IMR-90 (cell line): ENCODE measurements around the gene RGS9. TPM values are rescaled to one million over a fixed set of nuclear protein-coding genes. Genes with fewer than 3 reads are reported as not detected.
A peak's percentile ranks its signal among the peaks of the same experiment; 100 is the strongest.

Source experiments
- ATAC-seq: fragments of 200-7000 bp; cut with Tn5 transposase; 2 replicates; pipeline ENCODE4 v1.9.1; 2020; ENCODE audit warnings: low read depth, mild to moderate bottlenecking, moderate library complexity
- BruUV-seq: library from RNA; stranded (reverse); fragments of 400-500 nt; replicated peaks from 2 replicates; lab custom pipeline; 2021; lab: Mats Ljungman, UMichigan
- CTCF ChIA-PET: fragments of 300-600 bp; formaldehyde crosslinking; extraction: SDS; loops from one replicate; lab custom pipeline; 2021; ENCODE audit warnings: antibody characterized with exemption; lab: Yijun Ruan, JAX
- POLR2A ChIA-PET: fragments of 300-600 bp; sonication (Branson Sonifier 250); formaldehyde crosslinking; loops from one replicate; lab custom pipeline; 2022; ENCODE audit warnings: antibody characterized with exemption; ENCODE audit not compliant: unreplicated experiment; lab: Charles Lee
- DNase-seq: peaks from one replicate; pipeline ENCODE4 v3.0.0; 2013
- H2AFZ ChIP-seq: replicated peaks from 2 replicates; pipeline ENCODE3; 2013; ENCODE audit warnings: low read length, mild to moderate bottlenecking; ENCODE audit not compliant: poor library complexity
- H2AK5ac ChIP-seq: 2 replicates; pipeline ENCODE4 v1.6.1; 2013; ENCODE audit warnings: low read depth, low read length, inconsistent platforms
- H2AK9ac ChIP-seq: replicated peaks from 2 replicates; pipeline ENCODE3; 2013; ENCODE audit warnings: mild to moderate bottlenecking, low read depth, low read length, moderate library complexity; ENCODE audit not compliant: poor library complexity
- H2BK120ac ChIP-seq: 2 replicates; pipeline ENCODE4 v1.6.1; 2013; ENCODE audit warnings: low read depth, low read length, inconsistent platforms
- H2BK15ac ChIP-seq: 3 replicates; pipeline ENCODE4 v1.6.1; 2013; ENCODE audit warnings: low read depth, low read length, inconsistent platforms
- H2BK20ac ChIP-seq: 2 replicates; pipeline ENCODE4 v1.6.1; 2013; ENCODE audit warnings: low read depth, mild to moderate bottlenecking, inconsistent platforms, low read length, moderate library complexity
- H2BK5ac ChIP-seq: 2 replicates; pipeline ENCODE4 v1.6.1; 2013; ENCODE audit warnings: mild to moderate bottlenecking, low read depth, low read length, inconsistent platforms; ENCODE audit not compliant: poor library complexity, severe bottlenecking
- H3K14ac ChIP-seq: replicated peaks from 2 replicates; pipeline ENCODE4 v1.6.1; 2013; ENCODE audit warnings: low read depth, low read length, inconsistent platforms
- H3K18ac ChIP-seq: 2 replicates; pipeline ENCODE4 v1.6.1; 2013; ENCODE audit warnings: low read depth, low read length, control low read depth
- H3K23ac ChIP-seq: 2 replicates; pipeline ENCODE4 v1.6.1; 2013; ENCODE audit warnings: low read depth, low read length, inconsistent platforms
- H3K27ac ChIP-seq: 2 replicates; pipeline ENCODE4 v1.5.1; 2013; ENCODE audit warnings: mild to moderate bottlenecking, control low read depth, low read length; ENCODE audit not compliant: insufficient read depth
- H3K27me3 ChIP-seq: 2 replicates; pipeline ENCODE4 v1.6.1; 2013; ENCODE audit warnings: low read length; ENCODE audit not compliant: control insufficient read depth, insufficient read depth
- H3K36me3 ChIP-seq: 2 replicates; pipeline ENCODE4 v1.6.1; 2013; ENCODE audit warnings: low read length, mixed read lengths; ENCODE audit not compliant: control insufficient read depth, insufficient read depth
- H3K4ac ChIP-seq: 2 replicates; pipeline ENCODE4 v1.6.1; 2013; ENCODE audit warnings: low read depth, low read length, inconsistent platforms
- H3K4me1 ChIP-seq: 2 replicates; pipeline ENCODE4 v1.6.1; 2013; ENCODE audit warnings: low read length, mixed read lengths; ENCODE audit not compliant: control insufficient read depth, insufficient read depth
- H3K4me2 ChIP-seq: 2 replicates; pipeline ENCODE4 v1.6.1; 2013; ENCODE audit warnings: low read depth, mild to moderate bottlenecking, control low read depth, low read length, moderate library complexity
- H3K4me3 ChIP-seq: 2 replicates; pipeline ENCODE4 v1.5.1; 2013; ENCODE audit warnings: low read depth, mild to moderate bottlenecking, control low read depth, low read length, moderate library complexity; ENCODE audit not compliant: insufficient read depth
- H3K56ac ChIP-seq: 2 replicates; pipeline ENCODE4 v1.6.1; 2013; ENCODE audit warnings: low read length, inconsistent platforms; ENCODE audit not compliant: insufficient read depth; ENCODE audit errors: extremely low read depth
- H3K79me1 ChIP-seq, 2 experiments: 2 replicates each; pipeline ENCODE4 v1.6.1; 2013; ENCODE audit warnings: low read length in 2 of 2, inconsistent platforms in 1 of 2, low read depth in 1 of 2
- H3K9ac ChIP-seq: 2 replicates; pipeline ENCODE4 v1.6.1; 2013; ENCODE audit warnings: low read depth, low read length, control low read depth
- H3K9me1 ChIP-seq: 2 replicates; pipeline ENCODE4 v1.6.1; 2013; ENCODE audit warnings: low read length, inconsistent platforms; ENCODE audit not compliant: insufficient read depth
- H3K9me3 ChIP-seq: 2 replicates; pipeline ENCODE4 v1.6.1; 2013; ENCODE audit warnings: low read length; ENCODE audit not compliant: control insufficient read depth, insufficient read depth
- H4K20me1 ChIP-seq: 2 replicates; pipeline ENCODE4 v1.6.1; 2013; ENCODE audit warnings: low read length, inconsistent platforms; ENCODE audit not compliant: insufficient read depth
- H4K5ac ChIP-seq: 2 replicates; pipeline ENCODE4 v1.6.1; 2013; ENCODE audit warnings: mild to moderate bottlenecking, low read depth, low read length, control low read depth
- H4K8ac ChIP-seq, 2 experiments: 2 replicates each; pipeline ENCODE4 v1.6.1; 2013; ENCODE audit warnings: low read depth in 2 of 2, low read length in 2 of 2, control low read depth in 1 of 2, inconsistent platforms in 1 of 2
- H4K91ac ChIP-seq: 2 replicates; pipeline ENCODE4 v1.6.1; 2013; ENCODE audit warnings: low read depth, low read length, inconsistent platforms; ENCODE audit not compliant: insufficient read depth
- RFX5 ChIP-seq: IDR thresholded peaks from 2 replicates; pipeline ENCODE4 v1.8.0; 2012; ENCODE audit warnings: low read depth, mild to moderate bottlenecking, low read length, moderate library complexity
- WGBS, 2 experiments: methylation state at CpG; one replicate each; pipeline versions ENCODE4 v1.1.5 to v1.1.7; 2013; ENCODE audit warnings: missing lambda C conversion rate in 2 of 2; ENCODE audit not compliant: insufficient read length in 1 of 2; ENCODE audit errors: extremely low coverage in 2 of 2; 5-methylcytosine and 5-hydroxymethylcytosine counted together
- dilution Hi-C: fragments of 300-500 bp; cut with HindIII; formaldehyde crosslinking; loops from one replicate; pipeline ENCODE4 v1.14.3; 2018; ENCODE audit warnings: low sequenced_read_pairs; ENCODE audit not compliant: unreplicated experiment
- in situ Hi-C: fragments of 300-500 bp; cut with MboI; formaldehyde crosslinking; loops from 3 replicates; pipeline ENCODE4 v1.14.3; 2019; ENCODE audit warnings: low sequenced_read_pairs, inconsistent platforms, mixed read lengths
- intact Hi-C: fragments of 100-400 bp; cut with micrococcal nuclease; formaldehyde crosslinking; loops from 2 replicates; pipeline ENCODE4 v1.10.0; 2022
- polyA plus RNA-seq, 3 experiments: library from polyadenylated mRNA; depleted of rRNA; stranded (reverse); fragments of >200 nt; gene quantifications; 2 replicates each; pipeline ENCODE4 v1.2.3, GENCODE V29; 2012; ENCODE audit warnings: low replicate concordance in 1 of 3
- total RNA-seq: library from RNA; depleted of rRNA; stranded (reverse); fragments of >200 nt; gene quantifications from 2 replicates; pipeline ENCODE4 v1.2.3, GENCODE V29; 2012

Gene RGS9
- total and polyA plus RNA-seq, 2 of the 4 experiments (the other 2 are of a cell fraction) = 0.90 to 1.1 TPM

DNA sequence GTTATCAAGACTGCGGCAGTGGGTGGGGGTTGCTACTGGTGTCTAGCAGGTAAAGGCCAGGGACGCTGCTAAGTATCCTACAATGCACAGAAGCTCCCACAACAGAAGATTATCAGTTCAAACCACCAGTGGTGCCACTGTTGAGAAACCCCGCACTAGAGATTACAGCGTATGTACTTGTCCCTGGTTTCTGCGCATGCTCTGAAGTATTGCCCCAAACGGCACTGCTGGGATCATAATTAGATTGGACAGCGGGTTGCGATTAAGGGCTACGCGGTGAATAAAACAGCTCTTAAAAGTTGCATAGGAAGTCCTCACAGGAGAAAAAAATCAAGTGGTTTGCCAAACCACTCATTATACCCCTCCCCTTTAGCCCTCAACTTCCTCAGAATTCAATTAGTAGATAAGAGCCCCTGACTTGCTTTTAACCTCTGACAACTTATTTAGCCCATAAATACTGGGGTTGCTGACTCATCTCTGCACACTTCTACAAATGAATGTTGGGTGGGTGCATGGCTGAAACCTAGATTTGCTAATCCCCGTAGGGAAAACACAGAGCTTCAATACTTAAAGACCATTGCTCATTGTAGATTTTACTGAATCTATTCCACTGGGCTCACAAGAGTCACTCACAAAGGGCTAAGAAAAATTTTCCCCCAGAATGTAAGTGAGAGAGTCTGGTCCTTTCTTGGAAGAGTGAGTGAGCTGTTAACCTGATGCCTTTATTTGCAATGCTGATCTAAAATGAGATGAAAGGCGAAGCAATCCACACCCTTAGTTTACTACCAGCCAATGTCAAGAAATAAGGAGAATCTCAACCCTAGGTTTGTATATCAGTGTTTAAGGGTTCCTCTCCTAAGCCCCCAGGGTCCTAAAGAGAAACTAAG, 91.8 kb downstream of the RGS9 start:
- no peak overlapping the region for H3K18ac ChIP-seq
- peaks cover 7% of the 10 kb centered on the region; the same call in 1 of the 2 replicates for H3K27me3 ChIP-seq
- no peaks in the 10 kb centered on the region for H3K79me1 ChIP-seq
- H3K36me3 ChIP-seq = no peaks in the 10 kb centered on the region
- DNase-seq = peak; percentile 22
- H3K27ac ChIP-seq = no peak overlapping the region
- H4K91ac ChIP-seq = no peak overlapping the region
- no peak overlapping the region for H2AK5ac ChIP-seq
- ATAC-seq = no peak
- H3K9me3 ChIP-seq = no peaks in the 10 kb centered on the region
- H4K20me1 ChIP-seq = no peaks in the 10 kb centered on the region
- no peak overlapping the region for H2BK120ac ChIP-seq
- H3K4me1 ChIP-seq = peaks cover 2% of the 10 kb centered on the region; the same call in 1 of the 2 replicates
- no peak overlapping the region for H2BK5ac ChIP-seq
- H3K4me3 ChIP-seq = no peak overlapping the region
- H3K56ac ChIP-seq = no peak overlapping the region
- H3K9me1 ChIP-seq = 0 out of 2 replicates have a peak, but pooled peaks cover 3% of the 10 kb centered on the region
- TF ChIP-seq RFX5 = no peak
- intact Hi-C loops (no loop called here), dilution Hi-C loops (no loop called here), in situ Hi-C loops (loop anchor here (25.0 kb wide), 1 partner anchor 1433 kb away; no protein-coding TSS in a partner anchor)
- no peak overlapping the region for H3K4ac ChIP-seq
- ChIA-PET CTCF (no interaction called here), POLR2A (no interaction called here)
- no peak overlapping the region for H3K23ac ChIP-seq
- no peak overlapping the region for H2BK20ac ChIP-seq
- H4K8ac ChIP-seq = no peak overlapping the region
- no peak overlapping the region for H4K5ac ChIP-seq
- no peak overlapping the region for H3K9ac ChIP-seq
- H2AFZ ChIP-seq = no peak overlapping the region
- no peak overlapping the region for H2BK15ac ChIP-seq
- H3K4me2 ChIP-seq = no peak overlapping the region
- H3K14ac ChIP-seq = no peak overlapping the region
- no TSS peak for BruUV-seq
- WGBS, 2 experiments = 60% methylated on average over 1 of the region's 12 CpGs; no CpG with 5 or more reads in 1 of the 2 experiments
- no peak overlapping the region for H2AK9ac ChIP-seq
